ENCODE data around the gene LRSAM1.

DNA sequence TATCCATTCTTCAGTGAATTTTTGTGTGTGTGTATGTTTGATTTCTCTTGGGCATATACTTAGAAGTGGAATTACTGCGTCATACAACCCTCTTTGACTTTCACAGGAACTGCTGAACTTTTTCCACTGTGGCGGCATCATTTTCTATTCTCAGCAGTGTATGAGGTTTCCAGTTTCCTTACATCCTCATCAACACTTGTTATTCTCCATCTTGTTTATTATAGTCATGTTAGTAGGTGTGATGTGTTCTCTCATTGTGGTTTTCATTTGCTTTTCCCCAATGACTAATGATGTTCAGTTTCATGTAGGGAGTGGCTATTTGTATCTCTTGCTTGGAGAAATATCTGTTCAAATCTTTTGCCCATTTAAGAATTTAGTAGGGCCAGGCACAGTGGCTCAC is 24.6 kb upstream of the LRSAM1 start:
- no peak for TF ChIP-seq SP1 (IDR thresholded peaks at IDR 0.05)
- TF ChIP-seq, protein P1, sequence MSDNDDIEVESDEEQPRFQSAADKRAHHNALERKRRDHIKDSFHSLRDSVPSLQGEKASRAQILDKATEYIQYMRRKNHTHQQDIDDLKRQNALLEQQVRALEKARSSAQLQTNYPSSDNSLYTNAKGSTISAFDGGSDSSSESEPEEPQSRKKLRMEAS (IDR thresholded peaks at IDR 0.05), result no peak
- TF ChIP-seq, protein P2, sequence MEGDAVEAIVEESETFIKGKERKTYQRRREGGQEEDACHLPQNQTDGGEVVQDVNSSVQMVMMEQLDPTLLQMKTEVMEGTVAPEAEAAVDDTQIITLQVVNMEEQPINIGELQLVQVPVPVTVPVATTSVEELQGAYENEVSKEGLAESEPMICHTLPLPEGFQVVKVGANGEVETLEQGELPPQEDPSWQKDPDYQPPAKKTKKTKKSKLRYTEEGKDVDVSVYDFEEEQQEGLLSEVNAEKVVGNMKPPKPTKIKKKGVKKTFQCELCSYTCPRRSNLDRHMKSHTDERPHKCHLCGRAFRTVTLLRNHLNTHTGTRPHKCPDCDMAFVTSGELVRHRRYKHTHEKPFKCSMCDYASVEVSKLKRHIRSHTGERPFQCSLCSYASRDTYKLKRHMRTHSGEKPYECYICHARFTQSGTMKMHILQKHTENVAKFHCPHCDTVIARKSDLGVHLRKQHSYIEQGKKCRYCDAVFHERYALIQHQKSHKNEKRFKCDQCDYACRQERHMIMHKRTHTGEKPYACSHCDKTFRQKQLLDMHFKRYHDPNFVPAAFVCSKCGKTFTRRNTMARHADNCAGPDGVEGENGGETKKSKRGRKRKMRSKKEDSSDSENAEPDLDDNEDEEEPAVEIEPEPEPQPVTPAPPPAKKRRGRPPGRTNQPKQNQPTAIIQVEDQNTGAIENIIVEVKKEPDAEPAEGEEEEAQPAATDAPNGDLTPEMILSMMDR (IDR thresholded peaks at IDR 0.05; ENCODE audit: low read depth, low read length, missing input control), result no peak
- TF ChIP-seq RAD21 (IDR thresholded peaks at IDR 0.05), result no peak
- TF ChIP-seq TAF1 (conservative IDR thresholded peaks at IDR 0.05), result no peak
- TF ChIP-seq JUND (IDR thresholded peaks at IDR 0.05), result no peak
- TF ChIP-seq RXRA (IDR thresholded peaks at IDR 0.05), result no peak
- TF ChIP-seq, protein P3, sequence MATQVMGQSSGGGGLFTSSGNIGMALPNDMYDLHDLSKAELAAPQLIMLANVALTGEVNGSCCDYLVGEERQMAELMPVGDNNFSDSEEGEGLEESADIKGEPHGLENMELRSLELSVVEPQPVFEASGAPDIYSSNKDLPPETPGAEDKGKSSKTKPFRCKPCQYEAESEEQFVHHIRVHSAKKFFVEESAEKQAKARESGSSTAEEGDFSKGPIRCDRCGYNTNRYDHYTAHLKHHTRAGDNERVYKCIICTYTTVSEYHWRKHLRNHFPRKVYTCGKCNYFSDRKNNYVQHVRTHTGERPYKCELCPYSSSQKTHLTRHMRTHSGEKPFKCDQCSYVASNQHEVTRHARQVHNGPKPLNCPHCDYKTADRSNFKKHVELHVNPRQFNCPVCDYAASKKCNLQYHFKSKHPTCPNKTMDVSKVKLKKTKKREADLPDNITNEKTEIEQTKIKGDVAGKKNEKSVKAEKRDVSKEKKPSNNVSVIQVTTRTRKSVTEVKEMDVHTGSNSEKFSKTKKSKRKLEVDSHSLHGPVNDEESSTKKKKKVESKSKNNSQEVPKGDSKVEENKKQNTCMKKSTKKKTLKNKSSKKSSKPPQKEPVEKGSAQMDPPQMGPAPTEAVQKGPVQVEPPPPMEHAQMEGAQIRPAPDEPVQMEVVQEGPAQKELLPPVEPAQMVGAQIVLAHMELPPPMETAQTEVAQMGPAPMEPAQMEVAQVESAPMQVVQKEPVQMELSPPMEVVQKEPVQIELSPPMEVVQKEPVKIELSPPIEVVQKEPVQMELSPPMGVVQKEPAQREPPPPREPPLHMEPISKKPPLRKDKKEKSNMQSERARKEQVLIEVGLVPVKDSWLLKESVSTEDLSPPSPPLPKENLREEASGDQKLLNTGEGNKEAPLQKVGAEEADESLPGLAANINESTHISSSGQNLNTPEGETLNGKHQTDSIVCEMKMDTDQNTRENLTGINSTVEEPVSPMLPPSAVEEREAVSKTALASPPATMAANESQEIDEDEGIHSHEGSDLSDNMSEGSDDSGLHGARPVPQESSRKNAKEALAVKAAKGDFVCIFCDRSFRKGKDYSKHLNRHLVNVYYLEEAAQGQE (IDR thresholded peaks at IDR 0.05), result no peak
- TF ChIP-seq, protein P4, sequence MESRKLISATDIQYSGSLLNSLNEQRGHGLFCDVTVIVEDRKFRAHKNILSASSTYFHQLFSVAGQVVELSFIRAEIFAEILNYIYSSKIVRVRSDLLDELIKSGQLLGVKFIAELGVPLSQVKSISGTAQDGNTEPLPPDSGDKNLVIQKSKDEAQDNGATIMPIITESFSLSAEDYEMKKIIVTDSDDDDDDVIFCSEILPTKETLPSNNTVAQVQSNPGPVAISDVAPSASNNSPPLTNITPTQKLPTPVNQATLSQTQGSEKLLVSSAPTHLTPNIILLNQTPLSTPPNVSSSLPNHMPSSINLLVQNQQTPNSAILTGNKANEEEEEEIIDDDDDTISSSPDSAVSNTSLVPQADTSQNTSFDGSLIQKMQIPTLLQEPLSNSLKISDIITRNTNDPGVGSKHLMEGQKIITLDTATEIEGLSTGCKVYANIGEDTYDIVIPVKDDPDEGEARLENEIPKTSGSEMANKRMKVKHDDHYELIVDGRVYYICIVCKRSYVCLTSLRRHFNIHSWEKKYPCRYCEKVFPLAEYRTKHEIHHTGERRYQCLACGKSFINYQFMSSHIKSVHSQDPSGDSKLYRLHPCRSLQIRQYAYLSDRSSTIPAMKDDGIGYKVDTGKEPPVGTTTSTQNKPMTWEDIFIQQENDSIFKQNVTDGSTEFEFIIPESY (IDR thresholded peaks at IDR 0.05), result no peak
- TF ChIP-seq, protein P5, sequence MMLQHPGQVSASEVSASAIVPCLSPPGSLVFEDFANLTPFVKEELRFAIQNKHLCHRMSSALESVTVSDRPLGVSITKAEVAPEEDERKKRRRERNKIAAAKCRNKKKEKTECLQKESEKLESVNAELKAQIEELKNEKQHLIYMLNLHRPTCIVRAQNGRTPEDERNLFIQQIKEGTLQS (IDR thresholded peaks at IDR 0.05), result no peak
- no peak for TF ChIP-seq NR2F2 (IDR thresholded peaks at IDR 0.05)
- TF ChIP-seq HNF4A (conservative IDR thresholded peaks at IDR 0.05), result no peak
- no peak for TF ChIP-seq GABPA (IDR thresholded peaks at IDR 0.05 in 1 of 2, conservative IDR thresholded peaks at IDR 0.05 in 1 of 2)
- TF ChIP-seq YY1 (IDR thresholded peaks at IDR 0.05), result no peak

Data from liver (tissue), 3 donors.